ENCODE measurements around the gene FCMR. TPM values are rescaled to one million over a fixed set of nuclear protein-coding genes. Genes with fewer than 3 reads are reported as not detected.

The FCMR gene
- total and polyA plus RNA-seq, 9 of the 15 experiments (the other 6 are each of a cell fraction or from before 2014, with no cell fraction given), result 0.11 to 0.82 (median 0.20) TPM; not detected in 5

- no TSS peak for BruUV-seq (replicated peaks)
- H3K79me2 ChIP-seq (ENCODE audit: control insufficient read depth, insufficient read depth, low read length), result no peaks in the 10 kb centered on the region
- no peaks in the 10 kb centered on the region for H3K9me3 ChIP-seq (replicated peaks; ENCODE audit: control insufficient read depth, insufficient read depth, low read depth, low read length)
- TF ChIP-seq RBM39 (optimal IDR thresholded peaks at IDR 0.05; ENCODE audit: low read depth, low read length) (no peak), FOXK2 (conservative IDR thresholded peaks at IDR 0.05 in 1 of 2, IDR thresholded peaks at IDR 0.05 in 1 of 2; ENCODE audit: low read depth in 2 of 2) (no peak), MAZ (CRISPR knock-in tag; conservative IDR thresholded peaks at IDR 0.05 in 1 of 2, IDR thresholded peaks at IDR 0.05 in 1 of 2) (0 out of 4 replicates have a peak, but pooled peaks of 1 of the 2 experiments have one; percentile 1), SPI1 (IDR thresholded peaks at IDR 0.05; ENCODE audit: borderline replicate concordance, low read depth, low read length) (0 out of 2 replicates have a peak, but pooled peaks have one; percentile 18), STAG1 (CRISPR knock-in tag; IDR thresholded peaks at IDR 0.05; ENCODE audit: borderline replicate concordance) (peak; percentile 4; the same call in 1 of the 2 replicates), ZZZ3 (IDR thresholded peaks at IDR 0.05) (no peak), NRF1 (conservative IDR thresholded peaks at IDR 0.05 in 1 of 2, IDR thresholded peaks at IDR 0.05 in 1 of 2) (0 out of 4 replicates have a peak, but pooled peaks of 1 of the 2 experiments have one; percentile 5), KDM2B (CRISPR knock-in tag; IDR thresholded peaks at IDR 0.05) (0 out of 2 replicates have a peak, but pooled peaks have one; percentile 34)
- CTCF ChIA-PET (ENCODE audit: low intra/inter-chr PET ratio), result interaction anchor here (0.8 to 3.8 kb wide), 6 partner anchors 168 to 302 kb away, joined by 3 to 33 read pairs (median 9); partner anchors contain the start of gene EIF2D
- H3K9ac ChIP-seq (ENCODE audit: insufficient read depth in 1 of 2, low read depth in 2 of 2, low read length in 2 of 2), result peak overlapping the region in 1 of 2 experiments; percentile 83; a peak in 2 of 4 replicates
- H3K9me1 ChIP-seq (ENCODE audit: control insufficient read depth, insufficient read depth, low read length), result no peaks in the 10 kb centered on the region
- H3K4me2 ChIP-seq (ENCODE audit: insufficient read depth, low read length), result peak overlapping the region; percentile 66
- H3K36me3 ChIP-seq (ENCODE audit: control insufficient read depth, insufficient read depth, low read length), result no peaks in the 10 kb centered on the region
- DNase-seq (ENCODE audit: extremely low read depth in 1 of 4, low spot score in 3 of 4) (no peak), ATAC-seq (peak; percentile 3; the same call in 1 of the 3 replicates), FAIRE-seq (no peak)
- POLR2A ChIA-PET, result interaction anchor here (0.7 to 1.7 kb wide), 5 partner anchors 144 to 298 kb away, joined by 3 to 5 read pairs (median 5); no protein-coding TSS in a partner anchor
- 0 out of 2 replicates have a peak, but pooled peaks cover 3% of the 10 kb centered on the region for H4K20me1 ChIP-seq (replicated peaks; ENCODE audit: control insufficient read depth, insufficient read depth, low read length)
- peaks cover 9 to 18% of the 10 kb centered on the region in 2 experiments; a peak in 4 of 5 replicates for H3K4me1 ChIP-seq (replicated peaks in 1 of 2; ENCODE audit: control insufficient read depth in 2 of 2, insufficient read depth in 2 of 2, low read length in 2 of 2)
- WGBS (ENCODE audit: insufficient coverage, low coverage, missing lambda C conversion rate), result 5% methylated on average over 14 of the region's 14 CpGs
- in situ Hi-C loops (cut with MboI), result loop anchor here (5.0 to 25.0 kb wide), 3 partner anchors 173 to 423 kb away; partner anchors contain the start of gene EIF2D
- H2AFZ ChIP-seq (ENCODE audit: low read depth, low read length), result peak overlapping the region; percentile 61
- intact Hi-C loops (cut with micrococcal nuclease), result loop anchor here (2.0 to 5.0 kb wide), 5 partner anchors 45 to 587 kb away; partner anchors contain the start of genes CR1 and IL20
- peak overlapping the region; percentile 41 for H3K4me3 ChIP-seq
- no peak overlapping the region for H3K27ac ChIP-seq (ENCODE audit: extremely low read depth, low read depth, low read length)
- H3K27me3 ChIP-seq (ENCODE audit: control insufficient read depth in 2 of 2, insufficient read depth in 2 of 2, low read length in 2 of 2), result peaks cover 30 to 50% of the 10 kb centered on the region in 2 experiments
These were observed 11.8 kb downstream of the FCMR start for GRCh38 chr1:206909883-206910318.

Measured in K562 (cell line).